ENCODE results near the gene BCLAF1. TPM values are rescaled to one million over a fixed set of nuclear protein-coding genes. Genes with fewer than 3 reads are reported as not detected.

Gene BCLAF1
- total and polyA plus RNA-seq, 9 of the 15 experiments (the other 6 are each of a cell fraction or from before 2014, with no cell fraction given): 65.4 to 286 (median 165) TPM

DNA sequence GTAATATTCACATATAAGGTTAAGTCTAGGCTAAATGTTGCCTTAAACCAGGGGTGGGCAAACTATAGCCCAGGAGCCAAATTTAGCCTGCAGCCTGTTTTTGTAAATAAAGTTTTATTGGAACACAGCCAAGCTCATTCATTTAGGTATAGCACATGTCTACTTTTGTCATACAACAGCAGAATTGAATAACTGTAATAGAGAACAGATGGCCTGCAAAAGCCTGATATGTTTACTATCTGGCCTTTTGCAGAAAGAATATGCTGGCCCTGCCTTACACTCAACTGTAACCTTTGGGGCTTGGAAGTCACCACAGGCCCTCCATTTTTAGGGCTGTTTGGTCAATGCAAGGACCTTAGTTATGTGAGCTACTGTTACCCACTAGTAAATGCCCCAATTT is 17.7 kb upstream of the BCLAF1 start (continued):
- TF ChIP-seq, protein P1, sequence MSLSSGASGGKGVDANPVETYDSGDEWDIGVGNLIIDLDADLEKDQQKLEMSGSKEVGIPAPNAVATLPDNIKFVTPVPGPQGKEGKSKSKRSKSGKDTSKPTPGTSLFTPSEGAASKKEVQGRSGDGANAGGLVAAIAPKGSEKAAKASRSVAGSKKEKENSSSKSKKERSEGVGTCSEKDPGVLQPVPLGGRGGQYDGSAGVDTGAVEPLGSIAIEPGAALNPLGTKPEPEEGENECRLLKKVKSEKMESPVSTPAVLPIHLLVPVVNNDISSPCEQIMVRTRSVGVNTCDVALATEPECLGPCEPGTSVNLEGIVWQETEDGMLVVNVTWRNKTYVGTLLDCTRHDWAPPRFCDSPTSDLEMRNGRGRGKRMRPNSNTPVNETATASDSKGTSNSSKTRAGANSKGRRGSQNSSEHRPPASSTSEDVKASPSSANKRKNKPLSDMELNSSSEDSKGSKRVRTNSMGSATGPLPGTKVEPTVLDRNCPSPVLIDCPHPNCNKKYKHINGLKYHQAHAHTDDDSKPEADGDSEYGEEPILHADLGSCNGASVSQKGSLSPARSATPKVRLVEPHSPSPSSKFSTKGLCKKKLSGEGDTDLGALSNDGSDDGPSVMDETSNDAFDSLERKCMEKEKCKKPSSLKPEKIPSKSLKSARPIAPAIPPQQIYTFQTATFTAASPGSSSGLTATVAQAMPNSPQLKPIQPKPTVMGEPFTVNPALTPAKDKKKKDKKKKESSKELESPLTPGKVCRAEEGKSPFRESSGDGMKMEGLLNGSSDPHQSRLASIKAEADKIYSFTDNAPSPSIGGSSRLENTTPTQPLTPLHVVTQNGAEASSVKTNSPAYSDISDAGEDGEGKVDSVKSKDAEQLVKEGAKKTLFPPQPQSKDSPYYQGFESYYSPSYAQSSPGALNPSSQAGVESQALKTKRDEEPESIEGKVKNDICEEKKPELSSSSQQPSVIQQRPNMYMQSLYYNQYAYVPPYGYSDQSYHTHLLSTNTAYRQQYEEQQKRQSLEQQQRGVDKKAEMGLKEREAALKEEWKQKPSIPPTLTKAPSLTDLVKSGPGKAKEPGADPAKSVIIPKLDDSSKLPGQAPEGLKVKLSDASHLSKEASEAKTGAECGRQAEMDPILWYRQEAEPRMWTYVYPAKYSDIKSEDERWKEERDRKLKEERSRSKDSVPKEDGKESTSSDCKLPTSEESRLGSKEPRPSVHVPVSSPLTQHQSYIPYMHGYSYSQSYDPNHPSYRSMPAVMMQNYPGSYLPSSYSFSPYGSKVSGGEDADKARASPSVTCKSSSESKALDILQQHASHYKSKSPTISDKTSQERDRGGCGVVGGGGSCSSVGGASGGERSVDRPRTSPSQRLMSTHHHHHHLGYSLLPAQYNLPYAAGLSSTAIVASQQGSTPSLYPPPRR (CRISPR knock-in tag; IDR thresholded peaks at IDR 0.05; ENCODE audit: borderline replicate concordance): no peak
- TF ChIP-seq JUND (IDR thresholded peaks at IDR 0.05; ENCODE audit: borderline replicate concordance, low read depth, low read length) (no peak), JUND (tag; IDR thresholded peaks at IDR 0.05; ENCODE audit: borderline replicate concordance, low read depth, low read length) (no peak), TCFL5 (CRISPR knock-in tag; conservative IDR thresholded peaks at IDR 0.05) (no peak), POU5F1 (IDR thresholded peaks at IDR 0.05; ENCODE audit: borderline replicate concordance, low read depth, low read length, partially characterized antibody) (no peak), ZNF408 (CRISPR knock-in tag; IDR thresholded peaks at IDR 0.05; ENCODE audit: low read depth) (no peak), CEBPB (tag; IDR thresholded peaks at IDR 0.05) (no peak), ZNF24 (IDR thresholded peaks at IDR 0.05) (no peak), FOXA3 (CRISPR knock-in tag; conservative IDR thresholded peaks at IDR 0.05 in 1 of 2, IDR thresholded peaks at IDR 0.05 in 1 of 2) (no peak), LCOR (CRISPR knock-in tag; IDR thresholded peaks at IDR 0.05) (0 out of 2 replicates have a peak, but pooled peaks have one; percentile 39), NCOA2 (IDR thresholded peaks at IDR 0.05; ENCODE audit: partially characterized antibody in 2 of 2) (peak in 1 of 2 experiments; percentile 48), SUPT5H (IDR thresholded peaks at IDR 0.05) (no peak), CREB1 (IDR thresholded peaks at IDR 0.05) (0 out of 2 replicates have a peak, but pooled peaks have one; percentile 33), CREB1 (CRISPR knock-in tag; IDR thresholded peaks at IDR 0.05) (no peak), ERF (CRISPR knock-in tag; IDR thresholded peaks at IDR 0.05) (no peak), CAMTA2 (CRISPR knock-in tag; conservative IDR thresholded peaks at IDR 0.05) (no peak)
- TF ChIP-seq, protein P2, sequence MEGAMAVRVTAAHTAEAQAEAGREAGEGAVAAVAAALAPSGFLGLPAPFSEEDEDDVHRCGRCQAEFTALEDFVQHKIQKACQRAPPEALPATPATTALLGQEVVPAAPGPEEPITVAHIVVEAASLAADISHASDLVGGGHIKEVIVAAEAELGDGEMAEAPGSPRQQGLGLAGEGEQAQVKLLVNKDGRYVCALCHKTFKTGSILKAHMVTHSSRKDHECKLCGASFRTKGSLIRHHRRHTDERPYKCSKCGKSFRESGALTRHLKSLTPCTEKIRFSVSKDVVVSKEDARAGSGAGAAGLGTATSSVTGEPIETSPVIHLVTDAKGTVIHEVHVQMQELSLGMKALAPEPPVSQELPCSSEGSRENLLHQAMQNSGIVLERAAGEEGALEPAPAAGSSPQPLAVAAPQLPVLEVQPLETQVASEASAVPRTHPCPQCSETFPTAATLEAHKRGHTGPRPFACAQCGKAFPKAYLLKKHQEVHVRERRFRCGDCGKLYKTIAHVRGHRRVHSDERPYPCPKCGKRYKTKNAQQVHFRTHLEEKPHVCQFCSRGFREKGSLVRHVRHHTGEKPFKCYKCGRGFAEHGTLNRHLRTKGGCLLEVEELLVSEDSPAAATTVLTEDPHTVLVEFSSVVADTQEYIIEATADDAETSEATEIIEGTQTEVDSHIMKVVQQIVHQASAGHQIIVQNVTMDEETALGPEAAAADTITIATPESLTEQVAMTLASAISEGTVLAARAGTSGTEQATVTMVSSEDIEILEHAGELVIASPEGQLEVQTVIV (CRISPR knock-in tag; IDR thresholded peaks at IDR 0.05; ENCODE audit: borderline replicate concordance): no peak
- TF ChIP-seq, protein P3, sequence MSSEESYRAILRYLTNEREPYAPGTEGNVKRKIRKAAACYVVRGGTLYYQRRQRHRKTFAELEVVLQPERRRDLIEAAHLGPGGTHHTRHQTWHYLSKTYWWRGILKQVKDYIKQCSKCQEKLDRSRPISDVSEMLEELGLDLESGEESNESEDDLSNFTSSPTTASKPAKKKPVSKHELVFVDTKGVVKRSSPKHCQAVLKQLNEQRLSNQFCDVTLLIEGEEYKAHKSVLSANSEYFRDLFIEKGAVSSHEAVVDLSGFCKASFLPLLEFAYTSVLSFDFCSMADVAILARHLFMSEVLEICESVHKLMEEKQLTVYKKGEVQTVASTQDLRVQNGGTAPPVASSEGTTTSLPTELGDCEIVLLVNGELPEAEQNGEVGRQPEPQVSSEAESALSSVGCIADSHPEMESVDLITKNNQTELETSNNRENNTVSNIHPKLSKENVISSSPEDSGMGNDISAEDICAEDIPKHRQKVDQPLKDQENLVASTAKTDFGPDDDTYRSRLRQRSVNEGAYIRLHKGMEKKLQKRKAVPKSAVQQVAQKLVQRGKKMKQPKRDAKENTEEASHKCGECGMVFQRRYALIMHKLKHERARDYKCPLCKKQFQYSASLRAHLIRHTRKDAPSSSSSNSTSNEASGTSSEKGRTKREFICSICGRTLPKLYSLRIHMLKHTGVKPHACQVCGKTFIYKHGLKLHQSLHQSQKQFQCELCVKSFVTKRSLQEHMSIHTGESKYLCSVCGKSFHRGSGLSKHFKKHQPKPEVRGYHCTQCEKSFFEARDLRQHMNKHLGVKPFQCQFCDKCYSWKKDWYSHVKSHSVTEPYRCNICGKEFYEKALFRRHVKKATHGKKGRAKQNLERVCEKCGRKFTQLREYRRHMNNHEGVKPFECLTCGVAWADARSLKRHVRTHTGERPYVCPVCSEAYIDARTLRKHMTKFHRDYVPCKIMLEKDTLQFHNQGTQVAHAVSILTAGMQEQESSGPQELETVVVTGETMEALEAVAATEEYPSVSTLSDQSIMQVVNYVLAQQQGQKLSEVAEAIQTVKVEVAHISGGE (CRISPR knock-in tag; IDR thresholded peaks at IDR 0.05): 0 out of 6 replicates have a peak, but pooled peaks of 1 of the 3 experiments have one; percentile 52
